ENCODE measurements around the gene IL2RG.
A peak's percentile ranks its signal among the peaks of the same experiment; 100 is the strongest.

The IL2RG gene

DNA sequence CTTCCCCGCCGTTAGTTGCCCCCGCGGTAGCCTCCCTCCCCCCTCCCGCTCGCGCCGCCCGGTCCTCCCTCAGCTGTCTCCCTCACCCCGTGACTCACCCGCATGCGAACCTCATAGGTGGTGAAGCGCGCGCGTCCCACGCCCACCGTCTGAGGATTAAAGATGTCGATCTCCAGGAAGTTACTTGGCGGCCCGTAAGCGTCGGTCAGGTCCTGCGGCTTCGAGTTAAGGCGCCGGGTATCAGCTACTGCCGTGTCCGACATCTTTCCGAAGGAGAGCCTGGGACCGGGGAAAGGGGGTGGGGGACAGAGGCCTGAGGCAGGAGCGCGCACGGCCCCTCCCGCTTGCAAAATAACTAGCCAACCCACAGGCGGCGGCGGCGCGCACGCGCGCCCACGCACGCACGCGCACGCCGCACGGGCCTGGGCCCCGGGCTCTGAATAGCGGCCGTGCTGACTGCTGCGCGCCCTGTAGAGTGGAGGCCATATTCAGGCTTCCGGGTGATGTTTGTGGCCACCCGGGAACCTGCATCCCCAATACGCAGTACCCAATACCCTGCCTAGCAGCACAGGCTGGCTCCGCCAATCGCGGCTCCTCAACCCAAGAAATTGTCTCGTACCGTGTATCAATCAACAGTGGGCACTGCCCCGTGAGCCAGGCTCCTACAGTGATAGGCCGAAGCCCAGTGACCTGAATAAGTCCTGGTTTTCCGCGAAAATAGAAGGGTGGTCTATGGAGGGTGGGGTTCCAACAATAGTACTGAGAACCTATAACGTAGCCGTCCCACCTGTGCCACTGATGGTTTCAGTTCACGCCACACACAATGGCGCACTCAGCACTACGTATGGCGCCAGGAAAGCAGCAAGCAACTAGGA, 43.1 kb downstream of the IL2RG start, which contains the start of gene SNX12:
Gene SNX12 (minus strand): TSS at position 291 of the 875 bp plus-strand sequence. CDS start 28 bp downstream, at position 263.
- peak; percentile 95 for DNase-seq

DNA sequence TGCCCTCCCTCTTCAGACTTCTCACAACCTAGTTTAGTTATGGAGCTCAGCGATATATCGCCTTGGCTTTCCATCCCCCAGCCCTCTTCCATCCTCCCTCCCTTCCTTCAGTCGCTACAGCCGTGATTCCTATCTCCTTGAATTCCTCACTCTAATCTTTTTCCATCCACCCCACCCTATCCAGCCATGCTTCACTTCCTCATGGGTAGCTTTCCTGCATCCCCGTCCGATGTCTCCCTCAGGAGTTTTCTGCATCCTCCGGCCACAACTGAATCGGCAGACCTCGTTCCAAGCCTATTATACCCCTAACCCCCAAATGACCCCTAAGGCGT, 43.7 kb downstream of the IL2RG start:
- no peak for DNase-seq

DNA sequence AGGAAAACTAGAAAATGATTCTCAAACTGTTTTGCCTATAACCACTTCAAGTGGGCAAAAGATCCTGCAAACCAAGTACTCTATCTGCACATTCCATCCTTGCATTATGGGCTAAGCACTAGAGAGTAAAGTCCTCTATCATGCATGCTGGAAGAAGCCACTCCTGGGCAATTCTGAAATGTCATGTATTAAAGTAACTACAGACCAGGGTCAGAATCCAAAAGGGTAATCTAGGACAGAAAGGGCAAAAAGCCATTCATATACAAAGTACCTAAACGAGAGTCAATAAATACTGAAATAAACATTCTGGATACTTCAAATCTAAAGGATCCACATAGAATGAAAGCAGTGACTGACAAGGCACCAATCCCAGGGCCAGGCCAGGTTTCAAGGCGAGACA, 44.3 kb downstream of the IL2RG start:
- DNase-seq, result no peak

GRCh38 chrX:71060127-71060526, 51.2 kb downstream of the IL2RG start:
- no peak for DNase-seq

DNA sequence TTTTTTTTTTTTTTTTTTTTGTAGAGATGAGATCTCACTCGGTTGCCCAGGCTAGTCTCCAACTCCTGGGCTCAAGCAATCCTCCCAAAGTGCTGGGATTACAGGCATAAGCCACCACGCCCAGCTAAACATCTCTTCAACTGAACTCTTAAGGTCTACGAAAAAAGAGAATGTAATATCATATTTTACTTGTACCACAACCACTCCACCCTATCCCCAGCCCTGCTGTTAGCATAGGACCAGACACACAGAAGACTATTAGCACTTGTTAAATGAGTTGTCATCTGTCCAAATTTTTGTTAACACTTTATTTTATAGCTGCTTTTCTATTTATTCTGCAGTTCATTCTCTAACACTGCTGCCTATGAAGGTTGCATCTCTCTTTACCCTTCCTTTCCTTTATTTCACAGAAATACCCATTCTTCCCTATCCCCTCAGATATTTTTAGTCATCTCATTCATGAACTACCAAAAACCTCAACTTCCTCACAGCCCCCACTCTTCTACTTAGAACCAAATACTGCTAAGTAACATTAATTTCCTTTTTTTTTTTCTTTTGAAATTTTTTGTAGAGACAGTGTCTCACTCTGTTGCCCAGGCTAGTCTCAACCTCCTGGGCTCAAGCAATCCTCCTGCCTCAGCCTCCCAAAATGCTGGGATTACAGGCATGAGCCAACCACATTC, 53.4 kb downstream of the IL2RG start:
- no peak for DNase-seq

Measured in fibroblast of skin of scalp (primary cell).